HG03159 (cell line): ENCODE results near the gene KDM5A.
"Not testable (repeated sequence)": the region's sequence is repeated elsewhere in the genome, so short reads cannot be mapped to it uniquely, and the experiment has no call there.

Experiments used
- ATAC-seq: cut with Tn5 transposase; IDR thresholded peaks from one replicate; pipeline ENCODE4 v1.9.1; 2021; ENCODE audit warnings: mild to moderate bottlenecking, moderate library complexity; ENCODE audit not compliant: unreplicated experiment

KDM5A gene

GRCh38 chr12:334125-334524 lies 55.0 kb downstream of the KDM5A start:
- ATAC-seq = no peak

GRCh38 chr12:332581-333205 lies 56.4 kb downstream of the KDM5A start:
- no peak for ATAC-seq

GRCh38 chr12:331287-331686 lies 57.8 kb downstream of the KDM5A start:
- ATAC-seq = no peak

- ATAC-seq = no peak
Measured at GRCh38 chr12:325906-326305, 63.2 kb downstream of the KDM5A start.

- ATAC-seq = no peak
Measured at GRCh38 chr12:323507-323906, 65.6 kb downstream of the KDM5A start.

GRCh38 chr12:321606-322326 lies 67.4 kb downstream of the KDM5A start:
- ATAC-seq = no peak

- ATAC-seq = no peak
Measured at GRCh38 chr12:318759-319515, 70.2 kb downstream of the KDM5A start.

- no peak for ATAC-seq
Measured at GRCh38 chr12:308511-308910, 80.6 kb downstream of the KDM5A start.

- ATAC-seq = no peak
Measured at GRCh38 chr12:307406-307805, 81.7 kb downstream of the KDM5A start.

GRCh38 chr12:304805-305204 lies 84.3 kb downstream of the KDM5A start:
- ATAC-seq = no peak

- not testable (repeated sequence) for ATAC-seq
Measured at GRCh38 chr12:302766-303165, 86.4 kb downstream of the KDM5A start.

- ATAC-seq = not testable (repeated sequence)
Measured at GRCh38 chr12:300166-300565, 89.0 kb downstream of the KDM5A start.

GRCh38 chr12:299511-299910 lies 89.6 kb downstream of the KDM5A start:
- ATAC-seq = not testable (repeated sequence)

GRCh38 chr12:298059-298458 lies 91.1 kb downstream of the KDM5A start:
- ATAC-seq = not testable (repeated sequence)

GRCh38 chr12:295132-295531 lies 94.0 kb downstream of the KDM5A start:
- no peak for ATAC-seq

GRCh38 chr12:293199-293598 lies 95.9 kb downstream of the KDM5A start:
- no peak for ATAC-seq

- ATAC-seq = no peak
Measured at GRCh38 chr12:292186-292585, 96.9 kb downstream of the KDM5A start.

- no peak for ATAC-seq
Measured at GRCh38 chr12:291153-291723, 97.9 kb downstream of the KDM5A start.

GRCh38 chr12:288687-289086 lies 100.4 kb downstream of the KDM5A start:
- no peak for ATAC-seq

GRCh38 chr12:286531-287300 lies 102.4 kb downstream of the KDM5A start:
- no peak for ATAC-seq

GRCh38 chr12:278046-278445 lies 111.1 kb downstream of the KDM5A start:
- ATAC-seq = no peak
